ENCODE measurements around the gene VPS37B. TPM values are rescaled to one million over a fixed set of nuclear protein-coding genes. Genes with fewer than 3 reads are reported as not detected.

The VPS37B gene
- total and polyA plus RNA-seq, 3 experiments from 2014 or later, result 19.3 to 30.6 (median 19.9) TPM

DNA sequence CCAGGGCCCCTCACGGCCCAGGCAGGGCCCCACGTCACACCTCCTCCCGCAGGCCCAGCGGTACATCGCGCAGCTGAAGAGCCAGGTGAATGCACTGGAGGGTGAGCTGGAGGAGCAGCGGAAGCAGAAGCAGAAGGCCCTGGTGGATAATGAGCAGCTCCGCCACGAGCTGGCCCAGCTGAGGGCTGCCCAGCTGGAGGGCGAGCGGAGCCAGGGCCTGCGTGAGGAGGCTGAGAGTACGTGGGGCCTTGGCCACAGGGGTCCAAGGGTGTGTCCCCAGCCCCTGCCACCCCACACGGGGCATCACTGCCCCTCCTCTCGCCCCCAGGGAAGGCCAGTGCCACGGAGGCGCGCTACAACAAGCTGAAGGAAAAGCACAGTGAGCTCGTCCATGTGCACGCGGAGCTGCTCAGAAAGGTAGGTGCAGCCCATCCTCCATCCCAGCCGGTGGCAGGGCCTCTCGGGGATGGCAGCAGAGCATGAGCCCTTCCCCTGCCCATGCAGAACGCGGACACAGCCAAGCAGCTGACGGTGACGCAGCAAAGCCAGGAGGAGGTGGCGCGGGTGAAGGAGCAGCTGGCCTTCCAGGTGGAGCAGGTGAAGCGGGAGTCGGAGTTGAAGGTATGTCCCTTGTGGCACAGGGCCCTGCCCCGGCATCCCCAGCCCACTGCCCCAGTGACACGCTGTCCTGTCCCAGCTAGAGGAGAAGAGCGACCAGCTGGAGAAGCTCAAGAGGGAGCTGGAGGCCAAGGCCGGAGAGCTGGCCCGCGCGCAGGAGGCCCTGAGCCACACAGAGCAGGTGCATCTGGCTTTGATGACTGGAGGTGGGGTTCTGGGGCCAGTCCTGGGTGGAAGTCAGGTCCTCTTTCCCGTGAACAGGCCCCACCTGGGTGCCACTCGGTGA lies 39.7 kb downstream of the VPS37B start:
- H3K27ac Mint-ChIP-seq, result peak overlapping the region in 1 of 8 donors; percentile 12
- peaks cover 0 to 7% (median 0%) of the 10 kb centered on the region in 3 donors for H3K4me1 Mint-ChIP-seq
- H3K27me3 ChIP-seq (ENCODE audit: insufficient read depth, low read length, poor library complexity, severe bottlenecking), result no peaks in the 10 kb centered on the region
- no peak for DNase-seq
- peaks cover 0 to 74% (median 2%) of the 10 kb centered on the region in 3 donors for H3K36me3 Mint-ChIP-seq
- H3K4me3 Mint-ChIP-seq, result no peak overlapping the region
- no peaks in the 10 kb centered on the region for H3K9me3 ChIP-seq (ENCODE audit: low read length)
- POLR2A ChIA-PET, result interaction anchor here (0.8 kb wide), 1 partner anchor 19 kb away, joined by 3 read pairs; no protein-coding TSS in a partner anchor
- no peaks in the 10 kb centered on the region for H3K9me3 Mint-ChIP-seq
- CTCF ChIA-PET, result interaction anchor here (0.9 to 9.1 kb wide), 4 partner anchors 9 to 382 kb away, joined by 3 to 162 read pairs (median 4); no protein-coding TSS in a partner anchor
- no peaks in the 10 kb centered on the region for H3K4me1 ChIP-seq (ENCODE audit: insufficient read depth, low read length)
- no peak overlapping the region for H3K27ac ChIP-seq (ENCODE audit: low read depth, low read length)
- H3K4me3 ChIP-seq (ENCODE audit: low read length), result no peak overlapping the region
- H3K36me3 ChIP-seq (ENCODE audit: insufficient read depth, low read length), result no peaks in the 10 kb centered on the region
- H3K27me3 Mint-ChIP-seq, result no peaks in the 10 kb centered on the region

DNA sequence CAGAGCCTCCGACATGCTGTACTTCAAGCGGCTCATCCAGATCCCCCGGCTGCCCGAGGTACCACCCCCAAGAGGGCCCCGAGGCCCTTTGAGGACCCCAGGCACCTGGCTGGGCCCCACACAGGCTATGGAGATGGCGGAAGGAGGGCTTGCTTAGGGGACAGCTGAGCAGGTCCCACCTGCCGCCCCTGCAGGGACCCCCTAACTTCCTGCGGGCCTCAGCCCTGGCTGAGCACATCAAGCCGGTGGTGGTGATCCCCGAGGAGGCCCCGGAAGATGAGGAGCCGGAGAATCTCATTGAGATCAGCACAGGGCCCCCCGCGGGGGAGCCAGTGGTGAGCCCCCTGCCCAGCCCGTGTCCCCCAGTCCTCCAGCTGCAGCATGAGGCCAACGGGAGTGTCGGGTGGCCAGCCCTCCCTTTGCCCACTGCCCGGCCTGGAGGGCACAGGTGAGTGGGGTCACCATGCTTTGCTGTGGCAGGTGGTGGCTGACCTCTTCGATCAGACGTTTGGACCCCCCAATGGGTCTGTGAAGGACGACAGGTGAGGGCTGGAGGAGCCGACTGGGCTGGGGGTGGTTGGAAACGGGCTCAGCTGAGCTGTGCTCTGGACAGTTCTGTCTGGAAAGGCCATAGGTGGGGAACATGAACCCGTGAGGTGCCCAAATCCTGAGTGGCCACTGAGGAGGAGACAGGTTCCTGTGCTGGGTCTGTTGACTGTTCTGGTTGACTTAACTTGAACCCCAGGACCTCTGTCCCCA lies 40.7 kb downstream of the VPS37B start:
- Mint-ChIP-seq H3K9me3 (no peaks in the 10 kb centered on the region), H3K27me3 (no peaks in the 10 kb centered on the region), H3K36me3 (peaks cover 0 to 71% (median 2%) of the 10 kb centered on the region in 3 donors), H3K27ac (peak overlapping the region in 1 of 8 donors; percentile 26), H3K4me3 (no peak overlapping the region), H3K4me1 (peaks cover 0 to 3% (median 0%) of the 10 kb centered on the region in 3 donors)
- Histone ChIP-seq H3K27me3 (ENCODE audit: insufficient read depth, low read length, poor library complexity, severe bottlenecking) (no peaks in the 10 kb centered on the region), H3K4me1 (ENCODE audit: insufficient read depth, low read length) (no peaks in the 10 kb centered on the region), H3K36me3 (ENCODE audit: insufficient read depth, low read length) (no peaks in the 10 kb centered on the region), H3K27ac (ENCODE audit: low read depth, low read length) (no peak overlapping the region), H3K9me3 (ENCODE audit: low read length) (no peaks in the 10 kb centered on the region), H3K4me3 (ENCODE audit: low read length) (no peak overlapping the region)
- DNase-seq, result peak in 1 of 5 donors; percentile 30
- ChIA-PET CTCF (interaction anchor here (1.6 to 9.1 kb wide), 2 partner anchors 62 to 96 kb away, joined by 5 to 162 read pairs; no protein-coding TSS in a partner anchor), POLR2A (interaction anchor here (0.8 kb wide), 1 partner anchor 18 kb away, joined by 3 read pairs; no protein-coding TSS in a partner anchor)

DNA sequence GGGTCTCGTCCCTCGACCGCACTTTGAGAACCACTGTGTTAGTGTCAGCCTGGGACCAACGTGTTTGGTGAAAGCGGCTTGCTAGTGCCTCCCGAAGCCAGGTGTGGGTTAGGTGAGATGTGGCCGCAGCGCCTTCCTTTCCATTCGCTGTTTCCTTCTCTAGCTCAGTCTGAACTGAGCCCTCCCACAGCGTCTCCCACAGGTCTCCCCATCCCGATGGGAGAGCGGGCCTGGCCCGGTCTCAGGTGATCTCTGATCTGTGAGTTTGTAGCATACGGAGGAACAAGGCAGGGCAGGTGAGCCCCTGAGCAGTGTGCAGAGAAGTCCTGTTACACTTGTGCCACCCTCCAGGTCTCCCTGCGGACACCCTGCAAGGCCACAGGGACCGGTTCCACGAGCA lies 41.4 kb downstream of the VPS37B start:
- no peak for DNase-seq
- POLR2A ChIA-PET, result no interaction called here
- no peak overlapping the region for H3K27ac ChIP-seq (ENCODE audit: low read depth, low read length)
- peaks cover 0 to 70% (median 2%) of the 10 kb centered on the region in 3 donors for H3K36me3 Mint-ChIP-seq
- CTCF ChIA-PET, result interaction anchor here (1.0 to 1.5 kb wide), 3 partner anchors 9 to 384 kb away, joined by 3 to 6 read pairs (median 4); no protein-coding TSS in a partner anchor
- no peak overlapping the region for H3K4me3 Mint-ChIP-seq
- no peak overlapping the region for H3K27ac Mint-ChIP-seq
- no peaks in the 10 kb centered on the region for H3K9me3 Mint-ChIP-seq
- H3K27me3 Mint-ChIP-seq, result no peaks in the 10 kb centered on the region
- H3K4me3 ChIP-seq (ENCODE audit: low read length), result no peak overlapping the region
- no peaks in the 10 kb centered on the region for H3K4me1 Mint-ChIP-seq
- no peaks in the 10 kb centered on the region for H3K36me3 ChIP-seq (ENCODE audit: insufficient read depth, low read length)
- no peaks in the 10 kb centered on the region for H3K27me3 ChIP-seq (ENCODE audit: insufficient read depth, low read length, poor library complexity, severe bottlenecking)
- no peaks in the 10 kb centered on the region for H3K4me1 ChIP-seq (ENCODE audit: insufficient read depth, low read length)
- H3K9me3 ChIP-seq (ENCODE audit: low read length), result no peaks in the 10 kb centered on the region

DNA sequence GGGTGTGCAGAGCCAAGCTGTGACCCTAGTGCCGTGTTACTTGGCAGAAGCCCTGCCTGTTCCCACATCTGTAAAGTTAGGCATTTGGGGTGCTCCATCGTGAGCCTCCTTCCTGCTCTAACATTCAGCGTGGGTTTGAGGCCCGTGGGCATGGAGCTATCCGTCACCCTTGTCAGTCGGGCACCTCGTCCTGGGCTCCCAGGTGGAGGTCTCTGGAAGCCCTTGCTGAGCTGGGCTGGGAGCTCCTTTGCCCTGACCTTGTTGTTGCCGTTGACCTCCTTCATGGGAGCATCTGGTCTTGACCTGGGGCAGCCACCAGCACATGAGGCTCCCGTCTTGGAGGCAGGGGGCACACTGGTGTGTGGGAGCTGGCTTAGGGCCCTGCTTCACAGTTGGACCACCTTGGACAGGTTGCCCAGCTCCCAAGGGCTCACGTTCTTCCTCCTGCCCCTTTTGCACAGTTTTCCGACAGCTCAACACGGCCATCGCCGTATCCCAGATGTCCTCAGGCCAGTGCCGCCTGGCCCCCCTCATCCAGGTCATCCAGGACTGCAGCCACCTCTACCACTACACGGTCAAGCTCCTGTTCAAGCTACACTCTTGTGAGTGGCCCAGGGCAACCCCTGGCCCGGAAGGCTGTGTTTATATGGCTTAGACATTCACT lies 42.2 kb downstream of the VPS37B start:
- Histone ChIP-seq H3K27me3 (ENCODE audit: insufficient read depth, low read length, poor library complexity, severe bottlenecking) (no peaks in the 10 kb centered on the region), H3K27ac (ENCODE audit: low read depth, low read length) (no peak overlapping the region), H3K4me1 (ENCODE audit: insufficient read depth, low read length) (no peaks in the 10 kb centered on the region), H3K9me3 (ENCODE audit: low read length) (no peaks in the 10 kb centered on the region), H3K4me3 (ENCODE audit: low read length) (no peak overlapping the region), H3K36me3 (ENCODE audit: insufficient read depth, low read length) (no peaks in the 10 kb centered on the region)
- H3K4me1 Mint-ChIP-seq, result no peaks in the 10 kb centered on the region
- no peak for DNase-seq
- ChIA-PET POLR2A (no interaction called here), CTCF (interaction anchor here (1.0 to 1.5 kb wide), 3 partner anchors 8 to 384 kb away, joined by 3 to 6 read pairs (median 4); no protein-coding TSS in a partner anchor)
- H3K36me3 Mint-ChIP-seq, result peaks cover 0 to 69% (median 2%) of the 10 kb centered on the region in 3 donors
- H3K9me3 Mint-ChIP-seq, result no peaks in the 10 kb centered on the region
- no peaks in the 10 kb centered on the region for H3K27me3 Mint-ChIP-seq
- no peak overlapping the region for H3K4me3 Mint-ChIP-seq
- peak overlapping the region in 1 of 8 donors; percentile 6 for H3K27ac Mint-ChIP-seq

DNA sequence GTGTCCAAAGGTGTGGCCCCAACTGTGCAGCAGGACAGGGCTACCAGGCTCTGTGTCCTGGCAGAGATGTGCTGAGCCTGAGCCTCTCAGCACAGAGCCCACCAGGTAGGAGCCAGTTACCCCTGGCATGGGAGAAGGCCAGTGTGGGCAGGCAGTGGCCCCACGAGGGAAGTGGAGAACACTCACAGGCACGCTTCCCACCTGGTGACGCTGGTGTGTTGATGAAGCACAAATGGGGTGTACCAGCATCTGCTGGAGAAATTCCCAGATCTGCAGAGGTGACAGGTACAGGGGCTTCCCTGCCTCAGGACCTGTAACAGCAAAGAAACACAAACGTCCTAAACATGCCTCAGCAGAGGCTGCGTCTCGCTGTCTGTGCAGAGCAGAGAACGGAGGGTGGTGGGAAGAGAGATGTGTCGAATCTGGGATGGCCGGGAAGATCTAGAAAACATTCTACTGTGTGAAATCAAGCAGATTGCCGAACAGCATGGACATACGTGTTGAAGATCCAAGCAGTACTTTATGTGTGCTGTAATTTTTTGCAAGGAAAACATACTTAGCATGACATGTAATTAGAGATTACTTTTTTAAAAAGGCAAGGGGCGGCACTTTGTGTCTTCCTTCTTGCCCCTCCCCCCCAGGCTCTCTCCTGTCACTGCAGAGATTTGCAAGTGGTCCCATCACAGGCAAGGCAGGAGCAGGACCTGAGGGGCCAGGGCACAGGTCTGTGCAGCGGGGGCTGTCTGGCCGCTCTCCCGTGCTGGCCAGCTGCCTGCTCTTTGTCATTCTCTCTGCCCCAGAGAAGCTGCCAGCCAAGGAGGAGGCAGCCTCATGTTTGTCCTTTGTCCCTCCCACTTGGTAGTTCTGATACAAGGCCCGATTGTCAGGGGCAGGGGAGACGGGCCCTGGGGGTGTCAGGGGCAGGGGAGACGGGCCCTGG lies 43.3 kb downstream of the VPS37B start:
- Histone ChIP-seq H3K27ac (ENCODE audit: low read depth, low read length) (no peak overlapping the region), H3K9me3 (ENCODE audit: low read length) (no peaks in the 10 kb centered on the region), H3K4me1 (ENCODE audit: insufficient read depth, low read length) (no peaks in the 10 kb centered on the region), H3K4me3 (ENCODE audit: low read length) (no peak overlapping the region), H3K27me3 (ENCODE audit: insufficient read depth, low read length, poor library complexity, severe bottlenecking) (no peaks in the 10 kb centered on the region), H3K36me3 (ENCODE audit: insufficient read depth, low read length) (no peaks in the 10 kb centered on the region)
- Mint-ChIP-seq H3K4me3 (no peak overlapping the region), H3K27me3 (no peaks in the 10 kb centered on the region), H3K36me3 (peaks cover 0 to 65% (median 2%) of the 10 kb centered on the region in 3 donors), H3K4me1 (no peaks in the 10 kb centered on the region), H3K9me3 (no peaks in the 10 kb centered on the region), H3K27ac (peak overlapping the region in 2 of 8 donors; percentile 61 to 89)
- no peak for DNase-seq
- POLR2A ChIA-PET, result no interaction called here
- CTCF ChIA-PET, result interaction anchor here (1.5 kb wide), 1 partner anchor 385 kb away, joined by 4 read pairs; no protein-coding TSS in a partner anchor

- Mint-ChIP-seq H3K27me3 (no peaks in the 10 kb centered on the region), H3K27ac (peak overlapping the region in 2 of 8 donors; percentile 32 to 57), H3K9me3 (no peaks in the 10 kb centered on the region), H3K4me1 (no peaks in the 10 kb centered on the region), H3K36me3 (peaks cover 0 to 58% (median 0%) of the 10 kb centered on the region in 3 donors), H3K4me3 (no peak overlapping the region)
- Histone ChIP-seq H3K4me1 (ENCODE audit: insufficient read depth, low read length) (no peaks in the 10 kb centered on the region), H3K9me3 (ENCODE audit: low read length) (no peaks in the 10 kb centered on the region), H3K4me3 (ENCODE audit: low read length) (no peak overlapping the region), H3K27ac (ENCODE audit: low read depth, low read length) (no peak overlapping the region), H3K27me3 (ENCODE audit: insufficient read depth, low read length, poor library complexity, severe bottlenecking) (no peaks in the 10 kb centered on the region), H3K36me3 (ENCODE audit: insufficient read depth, low read length) (no peaks in the 10 kb centered on the region)
- ChIA-PET POLR2A (no interaction called here), CTCF (interaction anchor here (1.4 kb wide), 1 partner anchor 8 kb away, joined by 3 read pairs; no protein-coding TSS in a partner anchor)
- no peak for DNase-seq
Observed at GRCh38 chr12:122851820-122852219, 44.1 kb downstream of the VPS37B start.

All from CD8-positive, alpha-beta memory T cell (primary cell).